Aorta (tissue), 5 donors: ENCODE results near the gene AK6. TPM values are rescaled to one million over a fixed set of nuclear protein-coding genes. Genes with fewer than 3 reads are reported as not detected.

ENCODE experiments used
- ATAC-seq: fragments of 200-7000 bp; cut with Tn5 transposase; one replicate; pipeline ENCODE4 v1.9.1; 2022; ENCODE audit warnings: moderate library complexity; ENCODE audit not compliant: low FRiP score
- DNase-seq, 2 donors: peaks; one replicate each; pipeline ENCODE4 v3.0.0-alpha.2; 2020
- H3K27ac ChIP-seq, 2 donors: one replicate each; pipeline ENCODE4 v1.5.1; 2013; ENCODE audit warnings: low read length in 2 of 2, mild to moderate bottlenecking in 2 of 2, moderate library complexity in 2 of 2, control low read depth in 1 of 2, inconsistent platforms in 1 of 2, low read depth in 1 of 2
- H3K27me3 ChIP-seq, 2 donors: one replicate each; pipeline ENCODE4 v1.6.1; 2013; ENCODE audit warnings: control low read depth in 1 of 2, low read length in 1 of 2, mild to moderate bottlenecking in 1 of 2, moderate library complexity in 1 of 2; ENCODE audit not compliant: insufficient read depth in 2 of 2, control insufficient read depth in 1 of 2
- H3K36me3 ChIP-seq, 2 donors: one replicate each; pipeline ENCODE4 v1.6.1; 2013; ENCODE audit warnings: control low read depth in 1 of 2, low read length in 1 of 2, mild to moderate bottlenecking in 1 of 2; ENCODE audit not compliant: insufficient read depth in 2 of 2, control insufficient read depth in 1 of 2
- H3K4me1 ChIP-seq, 2 donors: one replicate each; pipeline ENCODE4 v1.6.1; 2013; ENCODE audit warnings: low read length in 2 of 2, control low read depth in 1 of 2, mild to moderate bottlenecking in 1 of 2, moderate library complexity in 1 of 2; ENCODE audit not compliant: insufficient read depth in 2 of 2, control insufficient read depth in 1 of 2
- H3K4me3 ChIP-seq, 2 donors: one replicate each; pipeline ENCODE4 v1.5.1; 2013; ENCODE audit warnings: low read length in 2 of 2, control low read depth in 1 of 2, mild to moderate bottlenecking in 1 of 2
- H3K9me3 ChIP-seq: one replicate; pipeline ENCODE4 v1.6.1; 2013; ENCODE audit warnings: mild to moderate bottlenecking, low read length; ENCODE audit not compliant: control insufficient read depth
- WGBS, 2 donors: extraction: QIAGEN DNeasy Blood & Tissue Kit; methylation state at CpG; one replicate each; pipeline ENCODE4 v1.1.7; 2013; 5-methylcytosine and 5-hydroxymethylcytosine counted together
- intact Hi-C, 2 donors: fragments of 100-400 bp; cut with DNase I; formaldehyde crosslinking; loops; one replicate each; pipeline versions ENCODE4 v1.14.2 to v1.15.0; 2022
- long read RNA-seq, 2 donors: library from polyadenylated mRNA; unstranded; transcript quantifications; one replicate each; pipeline ENCODE4 v2.0.0, GENCODE V29; 2020 to 2021
- polyA plus RNA-seq, 2 donors: library from polyadenylated mRNA; stranded (reverse); fragments of 200-250 nt; gene quantifications; one replicate each; pipeline ENCODE4 v1.2.3, GENCODE V29; 2013
- total RNA-seq, 2 donors: library from RNA; stranded (reverse); fragmentation: NEBNext Ultra II Directional; extraction: Animal tissue kit (Norgen Biotek cat#: 25700); gene quantifications; one replicate each; pipeline ENCODE4 v1.2.1, GENCODE V29; 2021
- donor health status: healthy with polysubstance abuse.
- donor health status: Bipolar disorder and iron deficiency.
- donor health status: DM: no; HTN: no; CAD: no.
- donor health status: DM: no; HTN: no; CAD: no.
- donor health status: DM: yes; HTN: yes; CAD: no.

Gene AK6
- total RNA-seq, result 10 to 100 TPM; 28.0 to 30.4 TPM
- 10 to 100 TPM; 43.1 to 49.3 TPM for polyA plus RNA-seq
- long read RNA-seq, donor 1, transcript AK6-202 (5 exons, 1,648 nt), result major isoform, 14 of 19 reads
- long read RNA-seq, donor 1, partial matches to known transcripts, result 2 of 19 reads
- long read RNA-seq, donor 1, other reads (novel, unspliced or antisense), result 1 of 19 reads
- long read RNA-seq, donor 2, transcript AK6-202 (5 exons, 1,648 nt), result major isoform, 7 of 7 reads
- long read RNA-seq, donor 2, partial matches to known transcripts, result 0 of 7 reads
- long read RNA-seq, donor 2, other reads (novel, unspliced or antisense), result 0 of 7 reads

GRCh38 chr5:69369340-69370121 is at the start of gene AK6, which contains the start of the genes RAD17 and TAF9:
Gene AK6, minus strand, starts transcription at chr5:69369520. Its CDS starts 30 bp downstream, at chr5:69369490.
Gene RAD17, plus strand, starts transcription at chr5:69369818. Its CDS starts 2,391 bp downstream, at chr5:69372209.
Gene TAF9, minus strand, starts transcription at chr5:69369520. Its CDS starts 3,783 bp downstream, at chr5:69365737.
- H3K4me1 ChIP-seq, result peaks cover 0 to 6% of the 10 kb centered on the region in 2 donors
- ATAC-seq, result peak; percentile 99
- intact Hi-C loops, result loop anchor here (2.0 to 10.0 kb wide), 3 partner anchors 132 to 275 kb away; partner anchors contain the start of gene SLC30A5 (in 2 of the 2)

GRCh38 chr5:69418554-69418953 is 49.2 kb upstream of the AK6 start:
- H3K4me3 ChIP-seq, result no peak overlapping the region
- H3K36me3 ChIP-seq, result no peaks in the 10 kb centered on the region
- 64 to 87% methylated on average over 3 of the region's 3 CpGs for WGBS, 2 donors
- DNase-seq (no peak), ATAC-seq (no peak)
- no peak overlapping the region for H3K27ac ChIP-seq
- intact Hi-C loops, result no loop called here
- H3K4me1 ChIP-seq, result no peaks in the 10 kb centered on the region
- no peaks in the 10 kb centered on the region for H3K9me3 ChIP-seq
- H3K27me3 ChIP-seq, result no peaks in the 10 kb centered on the region

More at GRCh38 chr5:69369340-69370121, at the start of gene AK6, which contains the start of the genes RAD17 and TAF9:
- Histone ChIP-seq H3K9me3 (no peaks in the 10 kb centered on the region), H3K4me3 (peak within 1 kb of the TSS; percentile 75 to 82), H3K27me3 (no peaks in the 10 kb centered on the region), H3K36me3 (peaks cover 0 to 2% of the 10 kb centered on the region in 2 donors), H3K27ac (peak within 1 kb of the TSS; percentile 41 to 49)
- peak; percentile 95 to 98 for DNase-seq
- 0 to 1% methylated on average over 64 to 66 of the region's 66 CpGs for WGBS, 2 donors

- Histone ChIP-seq H3K4me1 (no peaks in the 10 kb centered on the region), H3K36me3 (no peaks in the 10 kb centered on the region), H3K9me3 (no peaks in the 10 kb centered on the region), H3K27ac (no peak overlapping the region), H3K4me3 (no peak overlapping the region), H3K27me3 (no peaks in the 10 kb centered on the region)
- ATAC-seq, result no peak
- no peak for DNase-seq
- intact Hi-C loops, result no loop called here
Measured at GRCh38 chr5:69416699-69417098, 47.4 kb upstream of the AK6 start.

- Histone ChIP-seq H3K27ac (no peak overlapping the region), H3K27me3 (no peaks in the 10 kb centered on the region), H3K4me1 (no peaks in the 10 kb centered on the region), H3K36me3 (no peaks in the 10 kb centered on the region), H3K9me3 (no peaks in the 10 kb centered on the region), H3K4me3 (no peak overlapping the region)
- ATAC-seq (no peak), DNase-seq (no peak)
- intact Hi-C loops, result no loop called here
- WGBS, 2 donors, result 86 to 93% methylated on average over 6 of the region's 6 CpGs
Measured at GRCh38 chr5:69416180-69416579, 46.9 kb upstream of the AK6 start.

- Histone ChIP-seq H3K27me3 (no peaks in the 10 kb centered on the region), H3K36me3 (no peaks in the 10 kb centered on the region), H3K4me3 (no peak overlapping the region), H3K4me1 (no peaks in the 10 kb centered on the region), H3K9me3 (no peaks in the 10 kb centered on the region), H3K27ac (no peak overlapping the region)
- intact Hi-C loops, result no loop called here
- WGBS, 2 donors, result 62% methylated on average over 18 of the region's 18 CpGs
- ATAC-seq, result no peak
- no peak for DNase-seq
Measured at GRCh38 chr5:69415584-69415958, 46.3 kb upstream of the AK6 start.

GRCh38 chr5:69414885-69415583 is 45.7 kb upstream of the AK6 start, which contains the start of gene MARVELD2:
Gene MARVELD2, plus strand, starts transcription at chr5:69415116. Its CDS starts 4,270 bp downstream, at chr5:69419386.
- intact Hi-C loops, result no loop called here
- Histone ChIP-seq H3K27me3 (no peaks in the 10 kb centered on the region), H3K36me3 (no peaks in the 10 kb centered on the region), H3K9me3 (no peaks in the 10 kb centered on the region), H3K4me3 (peak within 1 kb of the TSS in 1 of 2 donors; percentile 23), H3K27ac (no peak within 1 kb of the TSS), H3K4me1 (no peaks in the 10 kb centered on the region)
- ATAC-seq (peak; percentile 75), DNase-seq (peak; percentile 73 to 84)
- 17 to 20% methylated on average over 63 to 78 of the region's 78 CpGs for WGBS, 2 donors

- Histone ChIP-seq H3K27ac (no peak overlapping the region), H3K4me1 (no peaks in the 10 kb centered on the region), H3K4me3 (no peak overlapping the region), H3K9me3 (no peaks in the 10 kb centered on the region), H3K36me3 (peaks cover 2% of the 10 kb centered on the region in 2 donors), H3K27me3 (no peaks in the 10 kb centered on the region)
- WGBS, 2 donors, result 90 to 93% methylated on average over 14 to 15 of the region's 15 CpGs
- ATAC-seq, result no peak
- intact Hi-C loops, result no loop called here
- DNase-seq, result no peak
Measured at GRCh38 chr5:69404659-69405330, 35.5 kb upstream of the AK6 start.

- peaks cover 0 to 2% of the 10 kb centered on the region in 2 donors for H3K36me3 ChIP-seq
- ATAC-seq (no peak), DNase-seq (no peak)
- H3K9me3 ChIP-seq, result no peaks in the 10 kb centered on the region
- intact Hi-C loops, result loop anchor here in 1 of 2 donors (10.0 kb wide), 1 partner anchor 284 kb away; the partner anchor contains the start of gene SLC30A5
- no peak overlapping the region for H3K4me3 ChIP-seq
- no peaks in the 10 kb centered on the region for H3K4me1 ChIP-seq
- no peak overlapping the region for H3K27ac ChIP-seq
- no peaks in the 10 kb centered on the region for H3K27me3 ChIP-seq
Measured at GRCh38 chr5:69378376-69378775, 9.1 kb upstream of the AK6 start.
